HG02798 (cell line): Measurements from ENCODE around the gene HPSE2.

Experiments used
- ATAC-seq: cut with Tn5 transposase; IDR thresholded peaks from one replicate; pipeline ENCODE4 v1.9.1; 2021; ENCODE audit warnings: mild to moderate bottlenecking; ENCODE audit not compliant: unreplicated experiment, poor library complexity

HPSE2 gene

DNA sequence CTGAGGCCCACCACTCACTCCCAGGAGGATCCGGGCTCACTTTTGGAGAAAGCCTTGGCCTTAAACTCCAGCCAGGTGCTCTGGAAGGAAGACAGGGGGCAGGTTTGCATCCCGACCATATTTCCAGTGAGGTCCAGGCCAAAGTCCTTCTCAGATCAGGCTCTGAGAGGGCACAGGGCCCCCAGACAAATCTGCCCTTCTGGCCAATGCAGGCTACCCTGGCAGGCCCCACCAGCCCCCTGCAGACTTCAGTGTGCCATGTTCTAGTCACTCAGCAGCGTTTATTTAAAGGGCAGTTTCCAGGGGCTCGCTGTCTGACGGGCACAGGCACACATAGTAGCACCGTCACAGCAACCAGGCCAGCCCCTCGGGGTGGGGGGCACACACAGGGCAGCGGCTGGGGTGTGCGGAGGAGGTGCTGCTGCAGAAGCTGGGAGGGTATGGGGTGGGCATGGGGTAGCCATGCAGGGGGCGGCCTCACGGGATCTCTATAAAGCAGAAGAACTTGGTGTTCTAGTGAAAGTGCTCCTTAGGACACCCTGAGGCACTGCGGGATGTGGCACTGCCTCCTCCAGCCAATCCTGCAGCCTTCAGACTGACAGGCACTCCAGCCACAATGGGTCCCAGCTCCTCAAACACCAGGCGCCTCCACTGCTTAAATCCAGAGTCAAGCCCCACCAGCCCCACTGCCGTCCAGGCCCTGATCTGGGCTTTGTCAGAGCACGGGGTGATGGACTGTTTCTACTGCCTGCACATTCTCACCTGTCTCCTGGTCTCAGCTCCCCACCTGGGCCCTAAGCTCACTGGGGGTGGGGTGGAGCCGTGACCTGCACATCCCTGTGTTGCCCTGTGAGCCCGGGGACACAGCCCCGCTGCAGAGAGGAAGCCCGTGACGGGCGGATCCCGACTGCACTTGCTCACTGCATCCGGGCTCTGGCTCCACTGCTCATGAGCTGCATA lies 811.1 kb downstream of the HPSE2 start:
- no peak for ATAC-seq

DNA sequence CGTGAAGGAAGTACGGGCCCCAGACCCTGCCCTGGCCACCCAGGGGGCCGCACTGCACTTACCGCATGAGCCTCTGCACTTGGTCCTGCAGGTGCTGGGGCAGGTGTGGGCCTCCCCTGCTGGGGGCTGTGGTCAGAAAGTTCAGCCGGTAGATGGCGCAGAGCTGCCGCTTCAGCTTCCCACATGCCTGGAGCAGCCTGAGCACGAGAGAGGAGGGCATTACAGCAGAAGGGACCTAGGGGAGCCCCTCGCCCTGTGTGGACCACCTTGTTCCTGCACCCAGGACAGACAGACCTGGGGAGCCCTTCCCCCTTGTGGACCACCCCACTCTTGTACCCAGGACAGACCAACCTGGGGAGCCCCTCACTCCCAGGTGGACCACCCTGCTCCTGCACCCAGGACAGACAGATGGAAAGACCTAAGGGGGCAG lies 811.9 kb downstream of the HPSE2 start:
- ATAC-seq: no peak

DNA sequence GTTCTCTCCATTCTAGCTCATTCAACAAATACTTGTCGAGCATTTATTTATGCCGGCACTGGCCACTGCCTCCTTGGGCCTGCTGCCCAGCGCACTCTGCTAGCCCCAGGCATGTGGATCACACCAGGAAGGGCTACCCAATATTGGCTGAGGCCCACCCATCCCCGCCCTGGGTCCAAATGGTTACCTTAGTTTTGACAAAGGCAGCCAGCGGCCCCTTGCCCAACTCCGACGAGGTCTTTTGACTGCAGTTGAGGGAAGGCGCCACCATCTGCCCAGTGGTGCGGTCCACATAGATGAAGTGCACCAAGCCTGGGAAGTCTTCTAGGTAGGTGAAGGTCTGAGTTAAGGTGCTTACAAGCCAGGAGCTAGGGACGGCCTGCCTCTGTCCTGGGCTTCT lies 813.5 kb downstream of the HPSE2 start:
- ATAC-seq: no peak

DNA sequence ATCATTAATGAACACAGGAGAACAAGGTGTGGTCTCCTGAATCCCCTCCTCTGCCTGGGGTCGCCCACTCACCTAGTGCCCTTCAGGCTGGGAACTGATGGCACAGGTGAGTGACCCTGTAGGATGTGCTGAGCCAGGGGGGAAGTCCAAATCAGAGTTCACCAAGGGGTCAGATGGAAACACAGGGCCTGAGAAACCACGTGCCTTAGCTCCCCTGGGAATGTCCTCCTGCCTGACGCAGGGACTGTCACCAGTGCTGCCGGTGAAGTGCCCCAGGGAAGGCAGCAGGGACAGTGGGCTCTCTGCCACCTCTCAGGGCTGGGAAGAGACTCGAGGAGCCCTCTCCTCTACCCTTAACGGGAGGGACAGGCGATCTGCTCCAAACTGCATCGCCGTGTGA lies 814.9 kb downstream of the HPSE2 start:
- no peak for ATAC-seq

DNA sequence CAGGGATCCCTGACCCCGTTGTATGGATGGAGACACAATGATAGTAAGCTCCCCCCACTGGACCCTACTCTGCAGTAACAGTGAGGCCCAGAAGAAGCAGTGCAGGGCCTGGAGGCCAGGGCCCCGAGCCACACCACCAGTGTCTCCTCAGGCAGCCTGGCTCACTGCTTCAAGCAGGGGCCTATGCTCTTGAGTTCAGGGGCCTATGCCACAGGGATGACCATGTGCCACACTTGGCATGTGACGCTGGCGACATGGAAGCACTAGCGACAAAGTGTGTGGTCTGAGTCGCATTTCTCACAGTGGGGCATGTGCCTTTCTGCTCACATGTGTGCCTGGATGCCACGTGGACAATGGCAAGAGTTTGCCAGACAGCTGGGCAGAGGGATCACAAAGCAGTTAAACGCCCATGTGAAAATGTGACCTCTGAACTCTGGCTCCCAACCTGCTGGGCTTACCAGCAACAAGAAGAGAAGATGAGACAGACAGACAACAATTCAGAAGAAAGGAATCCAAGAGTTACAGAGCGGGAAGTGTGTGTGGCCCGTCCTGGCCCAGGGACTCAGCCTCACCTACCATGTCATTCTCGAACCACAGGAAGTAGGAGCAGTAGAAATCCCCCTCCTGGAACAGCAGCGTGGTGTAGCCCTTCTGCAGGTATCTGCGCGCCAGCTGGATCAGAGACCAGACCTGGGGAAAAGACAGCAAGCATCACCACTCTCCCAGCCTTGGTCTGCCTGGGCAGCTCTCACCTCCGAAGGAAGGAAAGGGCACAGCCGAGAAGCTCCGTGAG lies 816.0 kb downstream of the HPSE2 start:
- ATAC-seq: no peak

DNA sequence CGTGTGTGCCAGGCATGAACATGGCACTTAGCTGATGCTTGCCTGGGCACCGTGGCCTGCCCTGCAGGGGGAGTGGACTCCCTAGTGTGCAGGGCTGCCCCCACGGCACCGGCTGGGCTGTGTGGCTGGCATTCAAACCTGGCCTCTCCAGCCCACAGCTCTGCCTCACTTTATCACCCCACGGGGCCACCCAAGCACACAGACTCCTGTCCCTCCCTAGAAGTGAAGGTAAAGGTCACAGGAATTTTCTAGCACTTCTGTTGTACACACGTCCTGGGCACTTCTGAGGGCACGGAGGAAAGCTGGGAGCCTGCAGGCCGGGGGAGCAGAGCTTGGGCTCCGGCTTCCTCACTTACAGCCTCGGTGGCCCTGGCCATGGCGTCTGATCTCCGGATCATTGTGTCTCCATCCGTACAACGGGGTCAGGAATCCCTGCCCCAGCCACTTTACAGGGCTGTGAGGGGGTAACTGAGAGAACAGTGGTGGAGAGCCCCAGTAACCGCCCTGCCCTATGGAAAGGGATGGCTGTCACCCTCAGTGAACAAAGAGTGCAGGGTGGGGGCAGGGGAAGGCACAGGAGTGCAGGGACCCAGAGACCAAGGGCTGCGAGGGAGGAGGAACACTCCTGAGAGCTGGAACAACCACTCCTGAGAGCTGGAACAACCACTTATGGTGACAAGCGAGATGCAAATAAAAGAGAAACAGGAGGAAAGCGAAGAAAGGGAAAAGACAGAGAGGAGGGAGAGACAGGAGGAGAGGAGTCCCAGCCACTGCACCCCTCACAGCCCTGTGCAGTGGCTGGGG lies 816.8 kb downstream of the HPSE2 start:
- ATAC-seq: no peak

DNA sequence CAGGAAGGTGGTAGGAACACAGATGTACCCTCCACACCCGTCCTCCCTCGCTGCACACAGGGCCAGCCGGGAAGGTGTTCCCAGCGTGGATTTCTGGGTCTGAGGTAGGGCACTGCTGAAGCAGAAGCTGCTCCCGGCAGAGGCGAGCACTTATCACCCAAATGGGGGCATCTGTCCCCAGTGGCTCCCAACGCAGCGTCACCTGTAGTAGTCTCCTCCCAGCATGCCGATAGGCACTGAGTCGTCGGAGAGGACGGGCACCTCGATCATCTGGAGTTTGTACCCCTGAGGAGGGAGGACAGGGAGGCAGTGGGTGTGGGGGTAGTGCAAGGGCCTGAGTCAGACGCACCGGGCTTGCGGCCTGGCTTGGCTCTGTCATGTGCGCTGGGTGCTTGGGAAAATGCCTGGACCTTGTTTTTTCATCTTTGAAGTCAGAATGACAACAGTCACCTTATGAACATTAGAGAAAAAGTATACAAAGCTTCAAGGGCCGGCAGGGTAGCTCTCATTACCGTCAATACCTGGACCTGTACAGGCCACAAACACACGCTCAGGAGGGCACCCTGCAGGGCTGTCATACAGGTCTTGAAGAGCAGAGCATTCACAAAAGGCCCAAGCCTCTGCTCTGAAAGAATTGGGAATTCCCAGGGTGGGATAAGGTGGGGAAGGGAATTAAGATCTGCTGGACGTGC lies 817.5 kb downstream of the HPSE2 start:
- ATAC-seq: no peak

DNA sequence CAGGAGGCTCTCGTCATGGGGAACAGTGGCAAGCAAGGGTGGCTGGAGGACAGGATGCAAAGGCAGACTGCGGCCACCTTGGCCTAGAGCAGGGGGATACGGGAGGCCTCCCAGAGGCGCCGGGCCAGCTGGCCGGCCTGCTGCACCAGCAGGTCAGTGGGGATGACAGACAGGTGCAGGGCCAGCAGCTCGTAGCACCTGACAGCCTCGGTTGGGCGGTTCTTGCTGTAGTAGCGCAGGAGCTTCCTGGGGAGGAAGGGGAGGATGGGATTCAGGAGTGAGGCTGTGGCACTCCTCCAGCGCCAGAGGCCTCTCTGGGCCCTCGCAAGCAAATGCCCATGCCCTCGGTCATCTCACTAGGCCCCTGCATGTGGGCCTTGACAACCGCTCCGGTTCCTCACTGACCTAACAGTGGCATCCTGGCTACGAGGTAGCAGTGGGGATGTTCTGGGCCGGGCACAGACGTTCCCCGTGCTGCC lies 818.1 kb downstream of the HPSE2 start:
- no peak for ATAC-seq

DNA sequence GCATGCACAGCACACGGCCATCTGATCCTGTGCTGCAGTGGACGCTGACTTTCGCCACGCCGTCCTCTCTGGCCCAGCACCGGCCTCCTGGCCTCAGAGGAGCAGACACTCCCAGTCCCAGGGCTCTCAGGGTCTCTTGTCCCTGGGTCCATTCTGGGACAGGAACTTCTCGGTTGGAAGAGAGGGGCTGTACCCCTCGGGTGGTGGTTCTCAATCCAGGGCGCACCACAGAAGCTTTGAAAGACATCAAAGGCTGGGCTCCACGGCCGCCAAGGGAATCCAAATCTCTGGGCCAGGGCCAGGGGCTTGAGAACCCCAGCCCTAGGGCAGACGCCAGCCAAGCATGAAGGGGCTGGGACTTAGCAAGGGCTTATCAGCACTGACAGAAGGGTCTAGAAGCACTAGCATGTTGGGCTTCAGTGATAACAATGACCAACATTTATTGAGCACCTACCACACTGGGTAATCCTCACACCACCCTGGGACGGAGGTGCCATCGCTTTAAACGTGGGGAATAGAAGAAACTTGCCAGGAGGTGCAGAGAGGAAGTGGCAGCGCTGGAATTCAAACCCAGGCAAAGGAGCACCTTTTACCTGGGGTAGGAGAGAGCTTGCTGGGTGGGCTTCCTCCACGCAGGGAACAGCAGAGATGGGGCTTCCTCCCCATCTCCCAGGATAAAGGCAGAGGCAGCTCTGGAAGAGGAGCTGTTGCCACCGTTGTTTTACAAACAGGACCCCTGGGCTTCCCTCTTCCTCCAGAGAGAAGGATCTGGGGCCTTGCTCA lies 818.9 kb downstream of the HPSE2 start:
- ATAC-seq: no peak

DNA sequence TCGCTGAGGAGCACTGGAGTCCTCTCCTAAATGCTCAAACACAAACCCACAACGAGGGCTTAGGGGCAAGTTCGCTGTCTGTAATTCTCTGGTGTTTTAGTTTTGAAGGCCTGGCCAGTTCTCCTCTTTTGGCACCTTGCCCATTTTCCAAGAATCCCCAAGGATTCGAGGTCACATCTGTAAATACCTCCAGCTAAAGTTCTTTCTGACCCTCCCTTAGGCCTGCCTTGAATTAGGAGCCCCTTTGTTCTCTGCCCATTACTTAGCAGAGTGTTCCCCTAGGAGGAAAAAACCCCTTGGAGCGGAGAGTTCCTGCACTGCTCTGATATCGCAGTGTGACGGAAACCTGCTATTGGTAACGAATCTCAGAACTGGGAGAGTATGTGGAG lies 819.9 kb downstream of the HPSE2 start:
- ATAC-seq: no peak

DNA sequence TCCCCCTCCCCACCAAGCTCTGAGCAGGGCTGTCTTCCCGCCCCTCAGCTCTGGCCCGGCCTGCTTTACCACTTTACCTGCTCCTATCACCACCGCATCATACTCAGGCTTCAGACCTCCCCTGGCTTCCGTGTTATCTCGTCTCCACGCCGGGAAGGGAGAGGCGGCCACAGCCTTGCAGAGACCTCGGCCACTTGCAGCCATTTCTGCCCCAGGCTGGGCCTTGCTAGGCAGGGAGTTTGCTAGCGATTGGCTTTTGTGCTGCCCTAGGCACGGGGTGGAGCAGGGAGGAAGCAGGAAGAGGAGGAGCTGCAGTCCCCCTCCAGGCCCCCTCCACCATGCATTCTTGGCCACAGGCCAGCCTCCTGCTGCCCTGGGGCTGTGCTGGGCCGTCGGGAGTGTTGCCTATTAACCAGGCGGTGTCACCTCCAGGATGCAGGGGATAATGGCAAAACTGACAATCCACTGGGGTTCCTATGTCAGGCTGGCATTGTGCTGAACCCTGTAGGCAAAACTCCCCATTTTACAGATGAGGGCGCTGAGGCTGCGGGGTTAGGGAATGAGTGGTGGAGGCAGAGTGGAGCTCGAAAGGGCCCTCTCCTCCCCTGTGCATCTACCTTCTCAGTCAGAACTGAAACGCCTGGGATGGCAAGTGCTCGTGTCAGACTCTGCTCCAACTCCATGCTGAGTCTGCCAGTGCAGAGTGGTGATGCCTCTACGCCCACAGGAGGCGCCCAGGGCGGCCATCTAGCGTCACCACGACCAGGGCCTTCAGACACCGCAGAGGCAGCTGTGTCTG lies 820.5 kb downstream of the HPSE2 start, which contains the start of gene PYROXD2:
PYROXD2 (minus strand) TSS at position 251 of the 799 bp plus-strand sequence; CDS start at position 204, 47 bp downstream.
- no peak for ATAC-seq

DNA sequence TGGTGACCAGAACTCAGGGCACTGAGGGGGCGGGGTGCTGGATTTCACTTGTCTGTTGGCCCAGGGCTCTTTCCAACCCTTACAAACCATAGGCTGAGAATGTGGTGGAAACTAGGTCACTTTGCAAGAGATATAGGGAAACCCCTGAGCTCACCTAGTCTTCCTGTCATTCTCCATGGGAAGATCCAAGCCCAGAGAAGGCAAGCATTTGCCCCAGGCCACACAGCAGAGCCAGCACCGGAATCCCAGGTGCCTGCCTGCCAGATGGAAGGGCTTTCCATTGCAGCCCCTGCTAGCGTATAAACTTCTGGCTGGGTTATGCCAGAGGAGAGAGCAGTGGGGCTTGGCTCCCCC lies 821.1 kb downstream of the HPSE2 start:
- no peak for ATAC-seq

DNA sequence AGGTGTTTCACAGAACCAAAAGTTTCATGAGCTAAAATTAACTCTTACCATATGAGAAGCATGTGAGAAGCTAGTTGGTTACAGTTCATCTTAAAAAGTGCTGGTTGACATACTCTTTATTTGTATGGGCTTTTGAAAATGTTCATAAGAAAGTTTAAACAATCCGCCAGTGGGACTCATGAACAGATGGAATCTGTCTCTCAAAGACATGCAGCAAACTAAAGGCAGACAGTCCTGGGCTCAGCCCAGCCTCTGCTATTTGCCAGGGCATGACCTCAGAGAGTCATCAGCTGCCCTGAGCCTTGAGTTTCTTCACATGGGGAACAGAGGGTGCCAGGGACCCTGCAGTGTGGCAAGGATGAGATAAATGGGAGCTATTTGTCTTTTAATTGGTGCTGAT lies 823.9 kb downstream of the HPSE2 start:
- no peak for ATAC-seq

DNA sequence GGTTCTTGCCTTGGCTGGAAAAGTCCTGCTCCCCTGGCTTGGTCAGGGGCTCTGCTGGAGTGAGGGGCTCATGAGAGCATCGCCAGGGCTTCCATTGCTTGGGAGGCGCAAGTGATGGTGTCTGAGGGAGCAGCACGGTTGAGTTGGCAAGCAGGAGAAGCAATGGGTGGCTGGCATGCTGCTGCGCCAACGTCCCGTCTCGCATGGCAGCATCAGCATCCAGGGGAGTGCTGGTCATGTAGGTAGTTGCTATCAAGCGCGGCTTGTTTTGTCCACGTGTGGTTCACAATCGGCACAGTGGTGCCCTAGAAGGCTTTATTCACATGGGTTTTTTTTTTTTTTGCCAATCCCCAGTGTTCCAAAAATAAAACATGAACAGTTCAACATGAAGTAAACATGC lies 824.5 kb downstream of the HPSE2 start:
- no peak for ATAC-seq

DNA sequence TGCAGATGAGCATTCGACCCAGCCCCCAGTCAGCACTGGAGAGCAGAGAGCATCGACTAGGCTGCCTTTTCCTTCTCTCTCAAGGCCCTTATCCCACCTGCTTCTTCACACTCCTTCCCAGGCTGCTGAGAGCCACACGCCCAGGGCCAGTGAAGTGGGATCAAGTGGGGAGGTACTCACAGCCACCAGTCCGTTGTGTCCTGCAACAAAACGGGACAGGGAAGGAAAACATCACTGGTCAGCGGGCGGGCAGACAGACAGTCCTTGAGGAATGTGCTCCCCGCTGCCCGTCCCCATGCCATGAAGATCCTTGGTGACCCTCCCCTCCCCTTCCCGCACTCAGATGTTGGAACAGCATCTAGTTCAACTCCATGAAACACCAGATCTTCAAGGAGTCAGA lies 824.9 kb downstream of the HPSE2 start:
- no peak for ATAC-seq

DNA sequence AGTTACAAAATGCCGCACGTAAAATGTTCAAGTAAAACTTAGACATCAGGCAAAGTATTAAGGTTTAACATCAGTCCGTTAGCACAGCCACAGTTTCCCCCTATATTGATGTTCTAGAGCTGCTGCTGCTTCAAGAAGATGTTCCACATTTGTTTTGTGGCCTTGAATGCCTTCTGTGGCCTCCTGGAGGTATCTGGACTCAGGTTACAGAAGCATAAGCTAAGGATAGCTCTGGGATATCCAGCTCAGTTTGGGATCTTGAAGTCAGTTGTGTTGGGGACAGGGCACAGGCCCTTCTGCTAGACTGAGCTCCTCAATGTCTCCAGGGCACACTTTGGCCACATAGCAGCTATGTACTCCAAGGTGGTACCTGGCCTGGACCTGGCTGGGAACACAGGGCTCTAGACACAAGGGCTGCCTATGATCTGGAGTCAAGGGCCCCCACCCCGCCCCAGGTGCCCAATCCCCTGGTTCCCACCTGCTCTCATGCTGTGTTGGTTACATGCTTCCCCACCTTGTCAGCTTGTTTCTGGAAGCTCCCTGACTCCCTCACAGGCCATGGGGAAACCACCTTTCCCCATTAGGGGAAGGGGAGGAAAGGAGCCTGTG lies 825.4 kb downstream of the HPSE2 start:
- no peak for ATAC-seq

DNA sequence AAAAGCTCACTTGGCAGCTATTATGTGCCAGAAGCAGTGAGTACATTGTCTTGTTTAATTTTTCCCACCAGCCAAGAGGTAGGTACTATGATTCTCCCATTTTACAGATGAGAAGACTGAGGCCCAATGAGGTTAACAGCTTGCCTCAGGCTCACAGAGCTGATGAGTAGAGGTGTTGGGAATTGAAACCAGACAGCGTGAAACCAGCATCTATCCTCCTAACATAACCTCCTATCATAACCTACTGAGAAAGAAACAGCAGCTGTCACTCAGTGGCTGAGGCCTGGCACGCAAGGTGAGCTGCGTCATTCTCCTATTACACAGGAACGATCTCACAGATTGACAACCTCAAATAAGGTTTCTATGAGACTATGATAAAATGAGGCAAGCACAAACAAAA lies 826.9 kb downstream of the HPSE2 start:
- ATAC-seq: no peak

DNA sequence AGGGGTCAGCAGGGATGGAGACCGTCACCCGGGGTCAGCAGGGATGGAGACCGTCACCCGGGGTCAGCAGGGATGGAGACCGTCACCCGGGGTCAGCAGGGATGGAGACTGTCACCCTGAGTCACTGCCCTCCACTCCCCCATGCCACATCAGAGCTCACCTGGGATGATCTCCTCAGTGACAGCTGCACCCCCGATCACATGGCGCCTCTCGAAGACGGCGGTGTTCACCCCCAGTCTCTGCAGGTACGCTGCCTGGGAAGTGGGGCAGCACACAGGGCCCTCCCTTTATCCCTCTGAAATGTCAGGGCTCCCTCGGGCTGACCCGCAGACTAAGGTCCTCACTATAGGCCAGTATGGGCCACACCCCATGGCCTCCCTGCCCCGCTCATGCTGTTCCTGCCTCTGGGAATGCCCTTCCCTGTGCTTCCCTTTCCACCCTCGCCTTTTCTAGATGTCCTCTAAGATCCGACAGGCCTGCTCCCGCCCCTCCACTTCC lies 827.9 kb downstream of the HPSE2 start:
- no peak for ATAC-seq
